Measurements from ENCODE around the gene PTP4A1. TPM values are rescaled to one million over a fixed set of nuclear protein-coding genes. Genes with fewer than 3 reads are reported as not detected.
A peak's percentile ranks its signal among the peaks of the same experiment; 100 is the strongest.

Gene PTP4A1
- total and polyA plus RNA-seq, 2 of the 13 experiments (the other 11 are each of a cell fraction or from before 2014, with no cell fraction given) = 141 to 376 TPM

DNA sequence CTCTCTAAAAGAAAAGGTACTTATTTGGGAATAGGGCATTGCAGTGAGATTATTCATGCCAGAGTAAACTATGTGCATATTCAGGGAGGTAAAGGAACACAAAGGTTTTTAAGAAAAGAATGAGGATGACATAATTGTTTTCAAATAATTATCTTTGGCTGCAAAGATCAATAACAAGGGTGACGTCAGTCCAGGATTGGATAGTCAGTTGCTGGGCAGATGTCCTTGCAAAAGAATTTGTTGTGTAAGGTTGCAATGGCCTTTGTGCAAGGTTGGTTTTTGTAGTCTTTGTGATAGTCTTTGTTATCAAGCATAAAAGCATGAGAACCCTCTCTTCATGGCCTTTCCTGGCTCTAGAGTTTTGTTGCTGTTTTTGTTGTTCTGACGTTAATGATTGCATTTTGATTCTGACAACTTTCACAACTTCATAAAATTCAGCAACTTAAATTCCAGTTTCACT is 17.7 kb downstream of the PTP4A1 start (continued):
- TF ChIP-seq, protein P1, sequence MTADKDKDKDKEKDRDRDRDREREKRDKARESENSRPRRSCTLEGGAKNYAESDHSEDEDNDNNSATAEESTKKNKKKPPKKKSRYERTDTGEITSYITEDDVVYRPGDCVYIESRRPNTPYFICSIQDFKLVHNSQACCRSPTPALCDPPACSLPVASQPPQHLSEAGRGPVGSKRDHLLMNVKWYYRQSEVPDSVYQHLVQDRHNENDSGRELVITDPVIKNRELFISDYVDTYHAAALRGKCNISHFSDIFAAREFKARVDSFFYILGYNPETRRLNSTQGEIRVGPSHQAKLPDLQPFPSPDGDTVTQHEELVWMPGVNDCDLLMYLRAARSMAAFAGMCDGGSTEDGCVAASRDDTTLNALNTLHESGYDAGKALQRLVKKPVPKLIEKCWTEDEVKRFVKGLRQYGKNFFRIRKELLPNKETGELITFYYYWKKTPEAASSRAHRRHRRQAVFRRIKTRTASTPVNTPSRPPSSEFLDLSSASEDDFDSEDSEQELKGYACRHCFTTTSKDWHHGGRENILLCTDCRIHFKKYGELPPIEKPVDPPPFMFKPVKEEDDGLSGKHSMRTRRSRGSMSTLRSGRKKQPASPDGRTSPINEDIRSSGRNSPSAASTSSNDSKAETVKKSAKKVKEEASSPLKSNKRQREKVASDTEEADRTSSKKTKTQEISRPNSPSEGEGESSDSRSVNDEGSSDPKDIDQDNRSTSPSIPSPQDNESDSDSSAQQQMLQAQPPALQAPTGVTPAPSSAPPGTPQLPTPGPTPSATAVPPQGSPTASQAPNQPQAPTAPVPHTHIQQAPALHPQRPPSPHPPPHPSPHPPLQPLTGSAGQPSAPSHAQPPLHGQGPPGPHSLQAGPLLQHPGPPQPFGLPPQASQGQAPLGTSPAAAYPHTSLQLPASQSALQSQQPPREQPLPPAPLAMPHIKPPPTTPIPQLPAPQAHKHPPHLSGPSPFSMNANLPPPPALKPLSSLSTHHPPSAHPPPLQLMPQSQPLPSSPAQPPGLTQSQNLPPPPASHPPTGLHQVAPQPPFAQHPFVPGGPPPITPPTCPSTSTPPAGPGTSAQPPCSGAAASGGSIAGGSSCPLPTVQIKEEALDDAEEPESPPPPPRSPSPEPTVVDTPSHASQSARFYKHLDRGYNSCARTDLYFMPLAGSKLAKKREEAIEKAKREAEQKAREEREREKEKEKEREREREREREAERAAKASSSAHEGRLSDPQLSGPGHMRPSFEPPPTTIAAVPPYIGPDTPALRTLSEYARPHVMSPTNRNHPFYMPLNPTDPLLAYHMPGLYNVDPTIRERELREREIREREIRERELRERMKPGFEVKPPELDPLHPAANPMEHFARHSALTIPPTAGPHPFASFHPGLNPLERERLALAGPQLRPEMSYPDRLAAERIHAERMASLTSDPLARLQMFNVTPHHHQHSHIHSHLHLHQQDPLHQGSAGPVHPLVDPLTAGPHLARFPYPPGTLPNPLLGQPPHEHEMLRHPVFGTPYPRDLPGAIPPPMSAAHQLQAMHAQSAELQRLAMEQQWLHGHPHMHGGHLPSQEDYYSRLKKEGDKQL (CRISPR knock-in tag; IDR thresholded peaks at IDR 0.05; ENCODE audit: low read depth) = peak; percentile 34; the same call in 1 of the 2 replicates
- TF ChIP-seq ERF (CRISPR knock-in tag; IDR thresholded peaks at IDR 0.05) (peak; percentile 79), SIX4 (CRISPR knock-in tag; IDR thresholded peaks at IDR 0.05) (peak; percentile 25; the same call in 1 of the 2 replicates), NCOR1 (IDR thresholded peaks at IDR 0.05; ENCODE audit: borderline replicate concordance, low read length) (peak; percentile 85; the same call in 1 of the 2 replicates), YEATS4 (CRISPR knock-in tag; IDR thresholded peaks at IDR 0.05; ENCODE audit: borderline replicate concordance) (no peak), FOXK2 (IDR thresholded peaks at IDR 0.05) (0 out of 2 replicates have a peak, but pooled peaks have one; percentile 9), NR3C1 (CRISPR knock-in tag; IDR thresholded peaks at IDR 0.05) (no peak), LCORL (IDR thresholded peaks at IDR 0.05) (peak; percentile 94), LCORL (CRISPR knock-in tag; IDR thresholded peaks at IDR 0.05) (0 out of 2 replicates have a peak, but pooled peaks have one; percentile 61), NR2F1 (CRISPR knock-in tag; IDR thresholded peaks at IDR 0.05) (peak in 1 of 2 experiments; percentile 15; a peak in 1 of 4 replicates), FOXJ3 (CRISPR knock-in tag; IDR thresholded peaks at IDR 0.05; ENCODE audit: borderline replicate concordance) (peak; percentile 66; the same call in 1 of the 2 replicates), ZFP90 (CRISPR knock-in tag; IDR thresholded peaks at IDR 0.05; ENCODE audit: borderline replicate concordance) (0 out of 2 replicates have a peak, but pooled peaks have one; percentile 26), NFYB (CRISPR knock-in tag; IDR thresholded peaks at IDR 0.05) (peak; percentile 36; the same call in 1 of the 2 replicates), MED13 (CRISPR knock-in tag; IDR thresholded peaks at IDR 0.05) (no peak), HOXD1 (CRISPR knock-in tag; IDR thresholded peaks at IDR 0.05) (0 out of 2 replicates have a peak, but pooled peaks have one; percentile 23)
- TF ChIP-seq, protein P2, sequence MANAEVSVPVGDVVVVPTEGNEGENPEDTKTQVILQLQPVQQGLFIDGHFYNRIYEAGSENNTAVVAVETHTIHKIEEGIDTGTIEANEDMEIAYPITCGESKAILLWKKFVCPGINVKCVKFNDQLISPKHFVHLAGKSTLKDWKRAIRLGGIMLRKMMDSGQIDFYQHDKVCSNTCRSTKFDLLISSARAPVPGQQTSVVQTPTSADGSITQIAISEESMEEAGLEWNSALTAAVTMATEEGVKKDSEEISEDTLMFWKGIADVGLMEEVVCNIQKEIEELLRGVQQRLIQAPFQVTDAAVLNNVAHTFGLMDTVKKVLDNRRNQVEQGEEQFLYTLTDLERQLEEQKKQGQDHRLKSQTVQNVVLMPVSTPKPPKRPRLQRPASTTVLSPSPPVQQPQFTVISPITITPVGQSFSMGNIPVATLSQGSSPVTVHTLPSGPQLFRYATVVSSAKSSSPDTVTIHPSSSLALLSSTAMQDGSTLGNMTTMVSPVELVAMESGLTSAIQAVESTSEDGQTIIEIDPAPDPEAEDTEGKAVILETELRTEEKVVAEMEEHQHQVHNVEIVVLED (CRISPR knock-in tag; IDR thresholded peaks at IDR 0.05; ENCODE audit: borderline replicate concordance) = peak; percentile 43; the same call in 1 of the 2 replicates
- TF ChIP-seq, protein P3, sequence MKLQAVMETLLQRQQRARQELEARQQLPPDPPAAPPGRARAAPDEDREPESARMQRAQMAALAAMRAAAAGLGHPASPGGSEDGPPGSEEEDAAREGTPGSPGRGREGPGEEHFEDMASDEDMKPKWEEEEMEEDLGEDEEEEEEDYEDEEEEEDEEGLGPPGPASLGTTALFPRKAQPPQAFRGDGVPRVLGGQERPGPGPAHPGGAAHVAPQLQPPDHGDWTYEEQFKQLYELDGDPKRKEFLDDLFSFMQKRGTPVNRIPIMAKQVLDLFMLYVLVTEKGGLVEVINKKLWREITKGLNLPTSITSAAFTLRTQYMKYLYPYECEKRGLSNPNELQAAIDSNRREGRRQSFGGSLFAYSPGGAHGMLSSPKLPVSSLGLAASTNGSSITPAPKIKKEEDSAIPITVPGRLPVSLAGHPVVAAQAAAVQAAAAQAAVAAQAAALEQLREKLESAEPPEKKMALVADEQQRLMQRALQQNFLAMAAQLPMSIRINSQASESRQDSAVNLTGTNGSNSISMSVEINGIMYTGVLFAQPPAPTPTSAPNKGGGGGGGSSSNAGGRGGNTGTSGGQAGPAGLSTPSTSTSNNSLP (IDR thresholded peaks at IDR 0.05; ENCODE audit: low read depth, low read length) = no peak; the same call in none of the 2 replicates
